ENCODE measurements around the gene LMX1A.

Gene LMX1A

GRCh38 chr1:165324050-165324449 is 32.5 kb downstream of the LMX1A start:
- Histone ChIP-seq H3K36me3 (no peaks in the 10 kb centered on the region), H4K20me1 (no peaks in the 10 kb centered on the region), H3K4me1 (no peaks in the 10 kb centered on the region), H3K9me3 (replicated peaks in 1 of 11) (peaks cover 0 to 7% (median 0%) of the 10 kb centered on the region in 11 experiments; a peak in 1 of 22 replicates), H3K9ac (no peak overlapping the region), H3K4me3 (no peak overlapping the region), H3K27ac (no peak overlapping the region), H3K27me3 (no peaks in the 10 kb centered on the region), H3K4me2 (no peak overlapping the region)
- no peak for TF ChIP-seq Cebpa-rat (IDR thresholded peaks at IDR 0.05)

DNA sequence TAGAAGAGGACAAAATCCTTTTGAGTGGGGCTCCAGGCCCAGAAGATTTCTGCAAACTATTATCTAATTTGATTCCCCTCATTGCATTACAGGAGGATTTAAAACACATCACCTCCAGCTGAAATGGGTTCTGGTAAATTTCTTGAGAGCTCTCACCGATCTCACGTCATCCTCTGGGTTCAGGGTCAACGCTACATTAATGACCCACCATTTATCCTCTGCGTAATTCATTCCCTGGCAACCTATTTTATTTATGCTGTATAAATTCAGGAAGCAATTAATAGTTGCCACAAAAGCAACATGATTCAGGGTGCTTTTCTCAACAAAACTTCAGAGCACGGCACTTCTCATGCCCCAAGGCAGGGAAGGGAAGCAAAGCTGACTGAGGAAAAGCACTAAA is 38.9 kb downstream of the LMX1A start:
- TF ChIP-seq Cebpa-rat (IDR thresholded peaks at IDR 0.05): no peak
- Histone ChIP-seq H3K27ac (no peak overlapping the region), H3K27me3 (no peaks in the 10 kb centered on the region), H3K4me1 (no peaks in the 10 kb centered on the region), H3K9ac (no peak overlapping the region), H3K9me3 (replicated peaks in 1 of 11) (peaks cover 0 to 7% (median 0%) of the 10 kb centered on the region in 11 experiments; a peak in 4 of 22 replicates), H3K4me3 (no peak overlapping the region), H3K36me3 (no peaks in the 10 kb centered on the region), H4K20me1 (no peaks in the 10 kb centered on the region), H3K4me2 (no peak overlapping the region)

- no peak overlapping the region for H3K9ac ChIP-seq
- H3K4me1 ChIP-seq: no peaks in the 10 kb centered on the region
- H3K36me3 ChIP-seq: no peaks in the 10 kb centered on the region
- H3K9me3 ChIP-seq (replicated peaks in 1 of 11): peaks cover 0 to 8% (median 0%) of the 10 kb centered on the region in 11 experiments; a peak in 4 of 22 replicates
- no peak overlapping the region for H3K27ac ChIP-seq
- H4K20me1 ChIP-seq: no peaks in the 10 kb centered on the region
- TF ChIP-seq Cebpa-rat (IDR thresholded peaks at IDR 0.05): no peak
- H3K4me2 ChIP-seq: no peak overlapping the region
- H3K4me3 ChIP-seq: no peak overlapping the region
- H3K27me3 ChIP-seq: no peaks in the 10 kb centered on the region
Measured at GRCh38 chr1:165316153-165316772, 40.3 kb downstream of the LMX1A start.

- H3K9ac ChIP-seq: no peak overlapping the region
- TF ChIP-seq Cebpa-rat (IDR thresholded peaks at IDR 0.05): no peak
- no peaks in the 10 kb centered on the region for H4K20me1 ChIP-seq
- H3K27ac ChIP-seq: no peak overlapping the region
- H3K4me2 ChIP-seq: no peak overlapping the region
- H3K9me3 ChIP-seq (replicated peaks in 1 of 11): peaks cover 0 to 8% (median 0%) of the 10 kb centered on the region in 11 experiments; a peak in 3 of 22 replicates
- no peaks in the 10 kb centered on the region for H3K27me3 ChIP-seq
- no peaks in the 10 kb centered on the region for H3K4me1 ChIP-seq
- no peak overlapping the region for H3K4me3 ChIP-seq
- H3K36me3 ChIP-seq: no peaks in the 10 kb centered on the region
Measured at GRCh38 chr1:165315481-165315880, 41.0 kb downstream of the LMX1A start.

DNA sequence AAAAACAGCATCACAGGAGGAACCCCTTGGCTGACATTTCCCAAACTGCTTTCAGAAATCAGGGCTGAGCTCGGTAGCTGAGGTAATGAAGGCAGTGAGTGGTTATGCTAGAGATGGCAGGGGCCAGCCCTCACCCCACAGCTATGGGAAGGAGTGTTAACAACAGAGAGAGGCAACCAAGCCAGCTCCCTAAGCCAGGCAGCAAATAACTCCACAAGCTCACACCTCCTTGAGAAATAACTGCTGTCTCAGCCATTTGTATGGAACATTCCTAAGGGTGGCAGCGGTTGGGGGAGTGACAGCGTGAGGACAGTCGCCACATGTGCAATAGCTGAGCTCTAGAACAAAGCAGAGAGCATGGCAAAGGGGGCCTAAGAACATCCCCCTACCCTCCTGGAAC is 42.6 kb downstream of the LMX1A start:
- Histone ChIP-seq H3K27ac (no peak overlapping the region), H3K36me3 (no peaks in the 10 kb centered on the region), H3K27me3 (no peaks in the 10 kb centered on the region), H3K9me3 (replicated peaks in 1 of 11) (peaks cover 0 to 8% (median 0%) of the 10 kb centered on the region in 11 experiments; a peak in 3 of 22 replicates), H3K9ac (no peak overlapping the region), H4K20me1 (no peaks in the 10 kb centered on the region), H3K4me3 (no peak overlapping the region), H3K4me2 (no peak overlapping the region), H3K4me1 (no peaks in the 10 kb centered on the region)
- TF ChIP-seq Cebpa-rat (IDR thresholded peaks at IDR 0.05): no peak

- no peak overlapping the region for H3K9ac ChIP-seq
- H3K27ac ChIP-seq: no peak overlapping the region
- H3K9me3 ChIP-seq (replicated peaks in 1 of 11): peaks cover 0 to 8% (median 0%) of the 10 kb centered on the region in 11 experiments; a peak in 3 of 22 replicates
- H3K4me2 ChIP-seq: no peak overlapping the region
- no peak overlapping the region for H3K4me3 ChIP-seq
- H3K27me3 ChIP-seq: no peaks in the 10 kb centered on the region
- H3K4me1 ChIP-seq: no peaks in the 10 kb centered on the region
- H4K20me1 ChIP-seq: no peaks in the 10 kb centered on the region
- no peaks in the 10 kb centered on the region for H3K36me3 ChIP-seq
- TF ChIP-seq Cebpa-rat (IDR thresholded peaks at IDR 0.05): no peak
Measured at GRCh38 chr1:165312591-165312990, 43.9 kb downstream of the LMX1A start.

DNA sequence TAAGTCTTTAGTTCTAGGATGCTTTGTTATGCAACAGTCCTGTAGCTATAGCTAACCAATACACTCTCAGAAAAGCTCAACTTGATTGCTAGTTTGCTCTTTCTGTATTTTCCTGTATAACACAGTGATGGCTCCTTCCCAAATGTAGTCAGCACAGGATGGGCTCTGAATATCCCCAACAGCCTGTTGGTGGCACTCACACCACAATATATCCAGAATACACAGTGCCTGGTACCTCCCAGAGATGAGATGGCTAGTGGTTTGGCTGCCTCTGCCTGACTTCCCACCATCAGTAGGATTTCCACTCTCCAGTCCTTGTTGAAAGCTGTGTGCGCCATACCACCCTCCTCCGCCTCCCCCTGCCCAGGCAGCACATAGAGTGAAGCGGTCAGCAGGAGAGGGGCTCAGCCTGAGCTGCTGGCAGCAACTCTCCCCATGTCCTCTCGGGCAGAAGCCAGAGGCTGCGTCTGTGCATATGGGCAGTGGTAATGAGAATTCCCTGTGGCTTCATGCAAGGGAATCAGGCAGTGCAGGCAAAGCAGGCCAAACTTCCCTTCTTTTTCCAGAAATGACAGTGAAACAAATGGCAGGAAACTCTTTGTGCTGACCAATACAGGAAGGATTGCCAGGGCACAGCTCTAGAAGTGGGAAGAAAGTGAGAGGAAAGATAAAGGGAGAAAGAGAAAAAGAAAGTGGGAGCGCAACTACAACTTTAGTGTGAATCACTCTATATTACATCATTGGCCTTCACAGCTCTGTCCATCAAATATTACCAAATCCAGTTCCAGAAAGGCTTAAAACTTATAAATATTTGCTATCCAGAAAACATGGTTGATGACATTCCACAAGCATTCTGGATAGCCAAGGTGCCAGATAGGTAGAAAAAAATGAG is 49.7 kb downstream of the LMX1A start:
- Histone ChIP-seq H3K9me3 (replicated peaks in 1 of 11) (no peaks in the 10 kb centered on the region), H3K27ac (no peak overlapping the region), H4K20me1 (no peaks in the 10 kb centered on the region), H3K9ac (no peak overlapping the region), H3K4me2 (no peak overlapping the region), H3K27me3 (no peaks in the 10 kb centered on the region), H3K36me3 (no peaks in the 10 kb centered on the region), H3K4me1 (peaks cover 12 to 24% (median 19%) of the 10 kb centered on the region in 10 experiments), H3K4me3 (no peak overlapping the region)
- no peak for TF ChIP-seq Cebpa-rat (IDR thresholded peaks at IDR 0.05)

DNA sequence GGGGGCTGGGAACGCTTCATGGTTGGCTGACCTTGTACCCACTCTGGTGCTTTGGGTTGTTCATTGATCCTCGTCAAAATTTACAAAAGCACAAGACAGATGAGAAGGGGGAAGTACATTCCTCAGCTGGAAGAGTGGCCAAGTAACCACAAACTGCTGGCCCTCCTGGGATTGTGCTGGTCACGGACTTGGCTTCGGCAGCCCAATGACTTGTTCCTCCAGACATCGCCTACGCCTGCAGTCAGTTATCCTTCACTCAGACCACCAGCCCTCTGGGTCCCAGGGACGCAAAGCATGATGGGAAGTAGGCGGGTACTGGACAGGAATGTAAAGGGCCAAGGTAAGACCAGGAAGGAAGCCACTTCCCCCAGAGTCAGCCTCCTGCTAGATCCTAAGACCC is 53.1 kb downstream of the LMX1A start:
- Histone ChIP-seq H3K9ac (no peak overlapping the region), H3K4me2 (peak overlapping the region; percentile 33 to 83 (median 62)), H4K20me1 (no peaks in the 10 kb centered on the region), H3K27ac (no peak overlapping the region), H3K27me3 (no peaks in the 10 kb centered on the region), H3K36me3 (no peaks in the 10 kb centered on the region), H3K9me3 (replicated peaks in 1 of 11) (no peaks in the 10 kb centered on the region), H3K4me3 (no peak overlapping the region), H3K4me1 (peaks cover 12 to 24% (median 19%) of the 10 kb centered on the region in 10 experiments)
- TF ChIP-seq Cebpa-rat (IDR thresholded peaks at IDR 0.05): no peak

GRCh38 chr1:165300400-165300903 is 56.1 kb downstream of the LMX1A start:
- Histone ChIP-seq H3K4me1 (peaks cover 12 to 29% (median 21%) of the 10 kb centered on the region in 10 experiments), H3K9me3 (replicated peaks in 1 of 11) (no peaks in the 10 kb centered on the region), H4K20me1 (no peaks in the 10 kb centered on the region), H3K27me3 (no peaks in the 10 kb centered on the region), H3K4me2 (no peak overlapping the region), H3K4me3 (no peak overlapping the region), H3K9ac (no peak overlapping the region), H3K27ac (no peak overlapping the region), H3K36me3 (no peaks in the 10 kb centered on the region)
- no peak for TF ChIP-seq Cebpa-rat (IDR thresholded peaks at IDR 0.05)

Measured in BLaER1 treated with 17β-estradiol and CSF1 and Interleukin-3, amounts not matched to agents 10 nM and 100 nM (cell line).